Femur (tissue), 1 donor: ENCODE results near the gene UHMK1.
A peak's percentile ranks its signal among the peaks of the same experiment; 100 is the strongest.

Source experiments
- DNase-seq: peaks from one replicate; pipeline ENCODE4 v3.0.0-alpha.2; 2017

The UHMK1 gene

DNA sequence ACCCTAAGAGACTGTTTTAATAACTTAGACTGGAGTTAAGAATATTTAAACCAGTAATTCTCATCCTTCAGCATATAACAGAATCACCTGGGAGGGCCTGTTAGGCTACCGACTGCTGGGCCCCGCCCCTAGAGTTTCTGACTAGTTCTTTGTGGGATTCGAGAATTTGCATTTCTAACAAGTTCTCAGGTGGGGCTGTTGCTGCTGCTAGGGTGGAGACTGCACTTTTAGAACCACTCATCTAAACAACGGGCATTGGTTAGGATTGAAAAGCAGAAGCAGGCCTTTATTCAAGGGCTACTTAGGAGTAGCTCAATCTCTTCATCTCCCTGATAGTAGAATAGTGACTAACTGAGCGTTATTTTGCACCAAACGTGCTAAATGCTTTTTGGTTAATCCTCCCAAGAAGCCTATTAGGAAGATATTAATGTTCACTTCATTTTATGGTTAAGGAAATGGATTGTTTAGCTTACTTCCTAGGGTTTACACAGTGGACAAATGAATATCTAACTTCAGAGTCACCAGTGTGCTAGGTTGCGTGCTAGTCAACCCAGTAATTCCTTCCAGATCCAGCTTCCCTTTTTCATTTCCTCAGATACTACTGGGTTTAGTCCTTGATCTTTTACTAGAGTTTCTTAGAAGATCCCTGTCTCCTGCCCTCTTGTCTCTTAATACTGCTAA, 32.8 kb downstream of the UHMK1 start:
- DNase-seq = no peak

DNA sequence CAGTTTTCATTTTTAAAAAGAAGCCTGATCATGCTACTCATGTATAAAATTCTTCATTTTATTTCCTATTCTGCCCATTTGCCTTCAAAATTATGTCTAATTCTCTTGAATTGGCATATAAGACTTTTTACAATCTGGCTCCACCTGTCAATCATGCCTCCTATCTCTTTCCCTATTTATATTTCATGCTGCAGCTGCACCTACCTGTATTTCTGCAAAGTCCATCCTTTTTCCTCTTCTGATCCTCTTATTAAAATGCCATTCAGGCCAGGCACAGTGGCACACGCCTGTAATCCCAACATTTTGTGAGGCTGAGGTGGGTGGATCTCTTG, 33.3 kb downstream of the UHMK1 start:
- no peak for DNase-seq

DNA sequence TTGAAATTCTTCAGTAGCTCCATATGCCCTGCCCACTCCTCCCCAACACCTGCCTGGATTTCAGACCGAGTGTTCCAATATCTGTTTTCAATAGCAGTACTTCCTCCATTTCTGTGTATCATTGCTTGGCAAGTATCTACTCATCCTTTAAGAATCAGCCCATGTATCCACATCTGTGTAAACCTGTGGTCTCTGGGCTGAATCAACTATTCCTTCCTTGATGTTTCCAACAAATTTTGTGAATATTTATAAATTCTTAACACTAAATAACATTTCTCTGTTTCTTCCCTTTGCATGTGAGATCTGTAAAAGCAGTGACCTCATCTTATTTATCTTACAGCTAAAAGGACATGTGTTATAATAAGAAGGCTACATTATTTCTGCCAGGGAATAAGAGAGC, 37.9 kb downstream of the UHMK1 start:
- no peak for DNase-seq

DNA sequence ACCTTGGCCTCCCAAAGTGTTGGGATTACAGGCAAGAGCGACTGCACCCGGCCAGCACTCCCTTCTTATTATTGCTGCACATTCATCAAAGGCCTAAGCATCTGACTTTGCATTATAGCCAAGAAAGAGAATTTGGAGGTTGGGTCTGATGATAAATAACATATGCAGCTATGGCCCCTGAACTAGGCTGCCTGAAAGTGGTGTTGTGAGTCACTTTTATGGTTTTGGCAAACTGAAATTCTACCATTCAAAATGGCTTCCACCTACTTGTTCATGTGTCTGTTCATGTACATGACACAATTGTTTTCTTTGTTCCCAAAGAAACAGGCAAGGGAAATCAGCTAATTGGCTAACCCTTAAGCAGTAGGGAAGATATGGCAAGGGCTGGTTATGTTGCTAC, 38.9 kb downstream of the UHMK1 start:
- DNase-seq = no peak

DNA sequence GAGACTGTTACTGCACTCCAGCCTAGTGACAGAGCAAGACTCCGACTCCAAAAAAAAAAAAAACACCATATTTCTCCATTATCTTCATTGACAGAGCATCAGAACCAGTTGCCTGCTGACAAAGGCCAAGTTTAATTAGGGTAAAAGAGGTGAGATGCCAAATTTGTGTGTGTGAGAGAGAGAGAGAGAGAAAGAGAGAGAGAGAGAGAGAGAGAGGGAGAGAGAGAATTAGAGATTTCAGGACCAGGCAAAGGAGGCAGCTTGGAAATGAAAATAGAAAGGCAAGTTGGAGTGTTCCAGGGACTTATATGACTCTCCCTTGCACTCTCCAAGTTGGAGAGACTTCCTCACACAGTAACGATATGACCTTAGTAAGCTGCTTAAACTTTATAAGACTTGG, 39.6 kb downstream of the UHMK1 start:
- no peak for DNase-seq

DNA sequence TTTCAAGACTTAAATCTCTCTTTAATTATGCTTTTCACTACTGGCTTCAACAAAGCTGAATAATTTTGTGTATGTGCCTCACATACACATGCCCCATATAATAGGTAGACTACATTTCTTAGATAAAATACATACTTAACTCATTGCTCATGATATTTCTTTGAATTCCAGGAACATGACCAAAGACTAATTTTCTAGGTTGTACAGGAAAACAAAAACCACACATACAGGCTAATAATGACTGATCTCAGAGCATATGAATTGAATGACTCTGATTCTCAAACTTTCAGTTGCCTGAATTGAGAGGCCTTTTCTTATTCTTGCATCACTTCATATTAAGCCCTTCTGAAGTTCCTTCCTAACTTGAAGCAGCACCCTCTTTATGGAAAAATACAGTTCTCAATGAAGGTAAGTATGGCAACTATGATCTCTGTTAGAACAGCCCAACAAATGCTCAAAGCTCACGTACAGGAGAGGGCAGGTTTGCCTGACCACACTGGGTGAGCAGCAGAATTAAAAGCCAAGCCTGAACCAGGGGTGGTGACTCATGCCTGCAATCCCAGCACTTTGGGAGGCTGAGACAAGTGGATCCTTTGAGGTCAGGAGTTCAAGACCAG, 41.3 kb downstream of the UHMK1 start:
- DNase-seq = no peak

DNA sequence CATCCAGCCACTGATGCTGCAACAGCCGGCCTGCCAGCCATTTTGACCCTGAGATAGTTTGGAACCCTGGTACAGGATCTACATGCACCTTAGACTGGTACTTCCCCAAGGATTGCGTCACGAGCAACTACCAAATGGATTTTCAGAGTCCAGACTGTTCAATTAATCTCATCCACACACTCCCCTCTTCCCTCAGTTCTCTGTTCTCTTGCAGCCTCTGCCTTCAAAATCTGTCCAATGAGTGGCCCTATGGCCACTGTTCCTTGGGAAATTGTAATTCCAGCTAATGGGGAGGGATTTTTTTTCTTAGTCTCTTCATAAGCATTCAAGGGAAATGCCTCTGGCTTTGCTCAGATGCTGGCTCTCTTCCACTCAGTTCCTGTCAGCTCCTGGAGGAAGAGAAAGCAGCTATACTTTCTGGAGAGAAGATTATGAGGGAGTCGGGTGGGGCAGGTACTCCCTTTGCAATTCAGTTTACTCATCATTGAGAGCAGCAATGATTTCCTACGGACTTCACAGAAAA, 44.1 kb downstream of the UHMK1 start:
- peak; percentile 83 for DNase-seq

DNA sequence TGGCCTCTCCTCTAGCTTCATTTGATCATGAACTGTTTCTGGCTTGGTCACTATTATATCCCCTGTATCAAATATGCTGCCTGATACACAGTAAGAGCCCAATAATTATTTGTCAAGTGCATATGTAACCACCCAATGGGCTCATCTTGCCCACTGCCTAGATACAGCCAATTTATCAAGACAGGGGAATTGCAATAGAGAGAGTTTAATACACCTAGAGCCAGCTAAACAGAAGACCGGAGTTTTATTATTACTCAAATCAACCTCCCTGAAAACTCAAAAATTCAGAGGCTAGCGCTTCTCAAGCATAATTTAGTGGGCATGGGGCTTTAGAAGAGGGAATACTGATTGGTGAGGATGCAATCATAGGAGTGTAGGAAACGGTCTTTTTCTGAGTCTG, 45.6 kb downstream of the UHMK1 start:
- no peak for DNase-seq

DNA sequence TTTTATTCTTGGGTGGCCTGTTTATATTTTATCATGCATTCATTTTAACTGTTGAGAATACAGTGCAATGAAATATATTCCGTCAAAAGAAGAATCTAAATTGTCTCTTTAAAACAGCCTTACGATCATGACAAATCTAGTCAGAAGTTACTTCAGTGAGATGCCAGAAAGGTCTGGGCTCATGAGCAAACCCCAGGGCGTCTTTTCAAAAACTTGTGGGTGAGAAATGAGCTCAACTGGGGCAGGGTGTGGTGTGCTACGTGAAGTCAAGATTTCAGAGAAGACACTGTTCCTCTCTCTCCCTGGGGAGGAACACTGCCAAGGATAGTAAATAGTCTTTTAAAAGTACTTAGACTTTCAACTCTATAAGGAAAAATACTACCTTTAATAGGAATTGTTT, 50.6 kb downstream of the UHMK1 start:
- DNase-seq = peak; percentile 30

DNA sequence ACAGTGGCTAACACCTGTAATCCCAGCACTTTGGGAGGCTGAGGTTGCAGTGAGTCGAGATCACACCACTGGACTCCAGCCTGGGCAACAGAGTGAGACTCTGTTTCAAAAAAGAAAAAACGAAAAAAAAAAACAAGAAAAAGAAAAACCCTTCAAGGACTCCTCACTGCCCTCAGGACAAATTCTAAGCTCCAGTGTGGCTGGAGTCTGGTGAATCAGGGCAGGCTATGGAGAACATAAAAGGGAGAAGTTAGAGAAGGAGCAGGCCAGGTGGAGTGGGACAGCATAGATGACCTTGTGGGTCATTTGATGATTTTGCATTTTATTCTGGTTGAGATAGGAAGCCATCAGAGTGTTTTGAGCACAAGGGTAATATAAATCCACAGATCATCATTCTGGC, 51.4 kb downstream of the UHMK1 start:
- no peak for DNase-seq

DNA sequence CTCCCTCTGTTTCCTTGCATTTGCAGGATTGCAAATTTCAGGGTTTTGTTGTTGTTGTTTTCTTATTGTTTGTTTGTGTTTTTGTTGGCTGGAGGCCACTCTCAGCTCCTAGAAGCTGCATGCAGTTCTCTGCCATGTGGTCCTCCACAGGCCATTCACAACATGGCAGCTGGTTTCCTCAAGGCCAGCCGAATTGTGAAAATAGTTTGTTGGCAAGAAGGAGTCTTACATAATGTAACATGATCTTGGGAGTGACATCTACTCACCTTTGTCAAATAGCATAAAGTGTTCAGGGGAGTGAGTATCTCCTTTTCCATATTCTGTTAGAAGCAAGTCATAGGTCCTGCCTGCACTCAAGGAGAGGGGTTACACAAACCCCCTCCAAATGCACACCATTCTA, 53.3 kb downstream of the UHMK1 start:
- no peak for DNase-seq

DNA sequence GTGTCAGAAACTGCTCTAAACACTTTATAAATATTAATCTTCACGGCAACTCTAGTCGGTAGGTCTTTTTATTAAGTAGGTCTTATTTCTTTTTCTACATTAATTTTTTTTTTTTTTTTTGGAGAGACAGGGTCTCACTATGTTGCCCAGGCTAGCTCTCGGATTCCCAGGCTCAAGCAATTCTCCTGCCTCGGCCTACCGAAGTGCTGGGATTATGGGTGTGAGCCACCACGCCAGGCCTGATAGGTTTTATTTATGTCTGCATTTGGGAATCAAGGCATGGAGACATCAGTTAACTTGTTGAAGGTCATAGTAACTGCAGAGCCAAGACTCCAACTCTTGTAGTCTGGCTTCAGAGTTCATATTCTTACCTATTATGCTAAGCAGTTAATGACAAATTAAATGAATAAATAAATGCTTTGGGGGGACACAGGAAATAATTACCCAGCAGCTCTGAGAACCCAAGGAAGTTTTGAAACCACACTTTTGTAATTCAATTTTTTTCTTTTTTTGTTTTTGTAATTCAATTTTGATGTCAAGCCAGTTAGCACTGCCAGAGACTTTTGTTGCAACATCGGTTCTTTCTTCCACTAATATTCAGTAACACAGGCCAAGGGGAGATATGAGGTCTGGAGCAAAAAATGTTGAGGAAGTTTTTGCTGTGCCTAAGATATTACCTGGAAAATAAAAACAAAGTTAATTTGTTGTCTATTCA, 54.5 kb downstream of the UHMK1 start:
- DNase-seq = no peak

DNA sequence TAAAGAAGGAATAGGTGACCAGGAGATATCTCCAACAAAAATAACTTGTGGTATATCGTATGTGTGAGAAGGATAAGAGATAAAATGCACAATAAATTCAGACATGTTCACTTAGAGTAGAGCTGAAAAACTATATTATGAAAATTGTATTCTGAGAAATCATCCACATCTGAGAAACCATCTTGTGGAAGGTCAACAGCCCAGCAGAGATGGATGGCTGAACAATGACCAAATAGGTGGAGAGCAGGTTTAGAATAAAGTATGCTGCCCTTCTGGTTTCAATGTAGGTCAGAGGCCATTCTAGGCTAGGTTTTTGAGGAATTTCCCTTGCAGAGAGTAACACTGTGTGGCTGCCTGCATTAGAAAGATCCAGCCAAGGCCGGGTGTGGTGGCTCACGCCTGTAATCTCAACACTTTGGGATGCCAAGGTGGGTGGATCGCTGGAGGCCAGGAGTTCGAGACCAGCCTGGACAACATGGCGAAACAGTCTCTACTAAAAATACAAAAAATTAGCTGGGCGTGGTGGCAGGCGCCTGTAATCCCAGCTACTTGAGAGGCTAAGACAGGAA, 55.1 kb downstream of the UHMK1 start:
- DNase-seq = no peak

DNA sequence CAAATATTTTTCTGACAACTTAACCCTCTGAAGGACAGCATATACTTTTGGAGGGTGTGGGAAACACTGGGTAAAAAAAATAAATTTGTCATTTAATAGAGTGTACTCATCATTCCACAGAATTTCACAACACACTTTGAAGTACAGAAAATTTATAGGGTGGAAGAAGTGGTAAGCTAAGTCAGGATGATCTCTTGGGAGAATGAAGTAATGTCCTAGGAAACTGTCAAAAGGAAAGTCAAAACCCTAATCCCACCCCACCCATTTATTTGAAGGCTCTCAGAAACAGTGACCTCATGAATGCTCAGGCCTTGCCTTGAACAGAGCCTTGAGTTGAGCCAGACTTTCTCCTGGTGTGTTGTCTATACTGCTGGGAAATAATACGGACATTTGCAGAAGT, 56.6 kb downstream of the UHMK1 start:
- no peak for DNase-seq

DNA sequence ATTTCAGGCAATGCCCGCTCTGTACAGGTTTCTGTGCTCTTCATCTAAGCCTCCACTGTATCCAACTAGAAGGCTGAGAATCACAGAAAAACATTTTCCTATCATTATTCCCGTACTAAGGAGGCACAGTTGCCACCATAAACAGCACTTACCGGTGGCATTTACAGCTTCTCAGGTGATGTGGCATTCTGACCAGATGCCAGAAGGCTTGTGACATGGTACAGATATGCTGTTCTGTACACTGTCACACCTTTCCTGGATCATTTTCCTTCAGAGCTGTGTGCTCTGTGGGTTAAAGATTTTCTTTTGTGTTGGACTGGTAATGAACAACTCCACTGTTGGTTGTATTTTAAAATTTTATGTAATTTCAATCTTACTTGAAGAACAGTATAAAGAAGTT, 59.9 kb downstream of the UHMK1 start:
- DNase-seq = no peak

DNA sequence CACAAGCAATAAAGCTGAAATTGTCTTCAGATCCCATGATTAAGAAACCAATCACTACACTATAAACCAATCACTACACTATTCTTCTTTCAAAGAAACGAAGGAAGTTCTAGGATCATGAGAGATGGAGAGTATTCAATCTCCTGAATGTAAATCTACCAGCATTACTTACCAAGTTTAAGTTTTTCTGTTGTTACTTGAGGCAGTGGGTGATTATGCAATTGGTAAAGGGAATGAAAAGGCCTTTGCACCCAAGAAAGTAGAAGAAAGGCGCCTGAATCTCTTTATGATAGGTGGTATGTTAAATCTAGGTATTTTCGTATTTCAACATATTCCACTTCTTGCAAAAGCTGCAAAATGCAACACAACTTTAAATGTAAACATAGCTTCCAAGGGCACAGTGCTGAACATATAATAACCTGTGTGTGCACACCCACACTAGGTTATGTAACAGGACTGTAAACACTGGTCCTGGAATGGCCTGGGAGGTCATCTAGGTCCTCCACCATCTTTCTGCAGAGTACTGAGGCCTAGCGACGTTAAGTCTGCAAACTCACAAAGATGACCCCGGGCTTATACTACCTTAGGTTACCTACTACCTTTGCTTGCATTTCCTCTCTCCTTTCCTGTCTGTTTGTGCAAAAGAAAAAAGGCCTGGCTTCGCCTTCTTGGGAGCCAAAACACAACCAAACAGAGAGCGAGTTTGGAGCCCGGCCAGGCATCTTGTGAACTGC, 62.9 kb downstream of the UHMK1 start:
- DNase-seq = no peak

DNA sequence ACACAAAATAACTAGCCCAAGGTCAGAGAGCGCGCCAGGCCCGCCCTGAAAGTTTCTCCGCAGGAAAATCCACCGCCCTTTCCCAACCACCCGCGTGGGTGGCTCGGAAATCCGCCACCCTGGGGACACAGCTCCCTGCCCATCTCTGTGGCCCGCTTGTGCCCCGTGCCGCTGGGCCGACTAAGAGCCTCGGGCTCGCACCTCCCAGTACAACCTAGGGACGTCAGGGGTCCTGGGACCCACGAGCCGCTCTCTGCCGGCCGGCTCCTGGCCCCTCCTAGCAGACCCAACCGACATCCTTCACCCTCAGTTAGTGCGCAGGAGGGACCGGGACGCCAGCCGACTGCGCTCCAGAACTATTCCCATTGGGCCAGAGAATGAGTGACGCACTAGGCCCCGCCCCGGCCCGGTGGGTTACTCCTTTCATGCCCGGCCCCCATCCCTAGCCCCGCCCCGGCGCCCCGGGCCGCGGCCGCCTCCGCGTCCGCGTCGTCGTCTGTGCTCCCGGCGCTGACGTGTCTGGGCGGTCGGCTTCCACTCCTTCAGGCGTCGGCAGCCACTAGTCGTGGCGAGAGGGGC, 63.5 kb downstream of the UHMK1 start:
- peak; percentile 99 for DNase-seq

DNA sequence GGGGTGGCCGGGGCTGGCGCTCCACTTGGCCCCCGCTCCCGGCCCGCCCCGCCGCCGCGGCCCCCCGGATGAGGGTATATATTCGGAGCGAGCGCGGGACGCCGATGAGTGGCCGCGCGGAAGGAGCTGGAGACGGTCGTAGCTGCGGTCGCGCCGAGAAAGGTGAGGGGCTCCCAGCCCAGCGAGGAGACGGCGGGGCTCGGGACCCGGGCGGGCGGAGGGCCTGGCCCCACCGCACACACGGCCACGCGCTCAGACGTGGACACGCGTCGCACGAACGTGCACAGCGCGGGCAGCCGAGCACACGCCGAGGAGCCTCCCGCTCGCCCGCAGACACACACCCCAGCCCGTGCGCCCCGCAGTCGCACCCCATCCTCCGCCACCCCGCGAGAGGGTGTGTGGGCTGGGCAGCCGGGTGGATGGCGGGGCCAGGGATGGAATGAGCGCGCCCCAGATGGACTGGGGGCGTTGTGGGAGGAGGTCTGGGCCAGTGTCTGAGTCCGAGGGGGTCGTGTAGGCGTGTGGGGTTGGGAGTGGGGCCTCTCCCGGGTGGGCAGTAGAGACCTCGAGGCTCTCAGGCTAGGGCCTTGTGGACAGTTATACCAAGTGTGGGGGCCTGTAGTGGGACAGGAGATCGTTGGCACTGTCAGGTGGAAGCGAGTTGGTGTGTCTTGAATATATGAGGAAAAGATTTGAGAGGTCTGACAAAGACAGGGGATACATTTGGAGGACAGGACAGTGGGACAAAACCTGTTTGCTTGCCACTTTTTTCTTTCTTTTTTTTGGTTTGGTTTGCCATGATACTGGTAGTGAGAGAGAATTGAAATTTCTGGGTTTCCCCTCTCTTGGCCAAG, 64.2 kb downstream of the UHMK1 start, which contains the start of gene UAP1:
Gene UAP1 (plus strand): TSS at position 107 of the 854 bp plus-strand sequence. CDS start 4,347 bp downstream, outside the sequence.
- peak; percentile 65 for DNase-seq

DNA sequence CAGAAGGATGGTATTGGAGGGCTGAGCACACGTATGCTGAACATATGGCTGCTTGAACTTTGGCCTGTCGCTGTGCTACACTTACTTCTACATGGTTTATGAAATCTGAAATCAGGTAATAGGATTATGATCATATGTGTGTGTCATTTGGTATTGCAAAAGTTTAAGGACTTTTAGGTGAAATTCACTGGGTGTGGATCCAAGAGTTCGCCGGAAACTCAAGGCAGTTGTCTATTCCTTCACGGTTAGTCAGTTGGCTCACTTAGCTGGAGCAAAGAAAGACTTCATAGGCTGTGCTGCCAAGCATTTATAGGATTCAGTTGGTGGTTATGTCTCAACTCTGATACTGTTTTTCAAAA, 64.8 kb downstream of the UHMK1 start:
- peak; percentile 32 for DNase-seq

DNA sequence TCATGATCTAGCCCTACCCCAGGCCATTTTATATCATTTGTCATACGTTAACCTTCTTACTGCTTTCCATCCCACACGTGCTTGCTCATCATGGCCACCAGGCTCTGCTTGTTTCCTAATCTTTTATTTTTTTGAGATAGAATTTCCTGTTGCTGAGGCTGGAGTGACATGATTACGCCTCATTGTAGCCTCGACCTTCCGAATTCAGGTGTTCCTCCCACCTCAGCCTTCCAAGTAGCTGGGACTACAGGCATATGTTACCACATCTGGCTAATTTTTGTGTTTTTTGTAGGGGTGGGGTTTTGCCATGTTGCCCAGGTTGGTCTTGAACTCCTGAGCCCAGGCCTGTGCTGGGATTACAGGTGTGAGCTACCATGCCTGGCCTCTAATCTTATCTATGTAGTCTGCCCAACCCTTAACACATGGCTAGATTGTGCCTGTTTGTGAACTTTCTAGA, 67.2 kb downstream of the UHMK1 start:
- no peak for DNase-seq

DNA sequence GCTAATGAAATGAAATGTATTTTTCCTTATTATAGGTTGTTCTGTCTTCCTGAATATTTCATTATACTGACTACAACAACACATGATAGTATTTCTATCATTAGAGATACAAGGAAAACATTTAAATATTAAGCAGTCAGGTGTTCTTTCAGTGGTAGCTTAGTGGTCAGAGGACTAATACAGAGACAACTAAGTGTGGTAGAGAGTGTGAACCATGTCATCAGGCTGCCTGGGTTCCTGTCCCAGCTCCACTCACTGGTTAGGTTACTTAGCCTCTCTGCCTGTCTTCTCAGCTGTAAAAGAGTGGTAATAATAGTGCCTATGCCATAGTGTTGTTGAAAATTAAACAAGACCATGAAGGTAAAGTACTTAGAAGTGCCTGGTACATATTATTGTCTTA, 67.8 kb downstream of the UHMK1 start:
- DNase-seq = no peak

DNA sequence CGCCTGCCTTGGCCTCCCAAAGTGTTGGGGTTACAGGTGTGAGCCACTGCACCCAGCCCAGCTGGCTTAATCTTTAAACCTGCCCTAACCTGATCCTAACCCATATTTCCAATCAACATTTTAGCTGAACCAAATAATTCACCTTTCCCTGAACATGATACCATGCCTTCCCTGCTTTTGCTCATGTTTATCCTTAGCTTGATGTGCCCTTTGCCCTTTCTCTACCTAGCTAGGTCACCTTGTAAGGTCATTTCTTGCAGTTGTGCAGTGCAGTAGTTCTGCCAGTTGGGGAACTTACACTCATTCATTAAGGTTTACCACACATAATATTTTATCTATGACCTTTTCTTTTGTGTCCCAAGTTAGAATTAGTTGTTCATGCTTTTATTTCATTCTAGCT, 69.3 kb downstream of the UHMK1 start:
- DNase-seq = no peak
